ENCODE results near the gene USP19.

USP19 gene

DNA sequence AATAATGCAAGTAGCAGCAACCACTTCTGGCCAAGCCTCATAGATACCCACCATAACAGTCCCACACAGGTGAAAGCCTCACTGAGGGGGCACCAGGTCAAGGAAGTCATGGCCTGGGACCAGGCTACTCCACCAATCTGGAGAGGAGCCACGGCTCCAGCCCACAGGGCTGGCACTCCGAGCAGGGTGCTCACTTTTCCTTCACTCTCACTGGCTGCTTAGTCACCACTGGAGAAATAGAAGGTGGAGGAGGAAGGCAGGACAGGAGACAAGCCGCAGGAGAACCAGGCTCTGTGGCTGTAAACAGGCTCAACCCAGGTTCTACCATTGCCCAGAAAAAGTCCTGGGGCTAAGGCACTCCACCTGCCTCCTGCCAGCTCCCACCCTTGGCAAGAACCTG is 1.2 kb downstream of the USP19 start:
- TF ChIP-seq, protein P1, sequence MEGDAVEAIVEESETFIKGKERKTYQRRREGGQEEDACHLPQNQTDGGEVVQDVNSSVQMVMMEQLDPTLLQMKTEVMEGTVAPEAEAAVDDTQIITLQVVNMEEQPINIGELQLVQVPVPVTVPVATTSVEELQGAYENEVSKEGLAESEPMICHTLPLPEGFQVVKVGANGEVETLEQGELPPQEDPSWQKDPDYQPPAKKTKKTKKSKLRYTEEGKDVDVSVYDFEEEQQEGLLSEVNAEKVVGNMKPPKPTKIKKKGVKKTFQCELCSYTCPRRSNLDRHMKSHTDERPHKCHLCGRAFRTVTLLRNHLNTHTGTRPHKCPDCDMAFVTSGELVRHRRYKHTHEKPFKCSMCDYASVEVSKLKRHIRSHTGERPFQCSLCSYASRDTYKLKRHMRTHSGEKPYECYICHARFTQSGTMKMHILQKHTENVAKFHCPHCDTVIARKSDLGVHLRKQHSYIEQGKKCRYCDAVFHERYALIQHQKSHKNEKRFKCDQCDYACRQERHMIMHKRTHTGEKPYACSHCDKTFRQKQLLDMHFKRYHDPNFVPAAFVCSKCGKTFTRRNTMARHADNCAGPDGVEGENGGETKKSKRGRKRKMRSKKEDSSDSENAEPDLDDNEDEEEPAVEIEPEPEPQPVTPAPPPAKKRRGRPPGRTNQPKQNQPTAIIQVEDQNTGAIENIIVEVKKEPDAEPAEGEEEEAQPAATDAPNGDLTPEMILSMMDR (IDR thresholded peaks at IDR 0.05; ENCODE audit: low read depth, low read length, missing control alignments), result no peak
- peak overlapping the region; percentile 82 for H3K4me3 ChIP-seq (ENCODE audit: low read depth, low read length)
- no peak for DNase-seq (ENCODE audit: low read depth)

DNA sequence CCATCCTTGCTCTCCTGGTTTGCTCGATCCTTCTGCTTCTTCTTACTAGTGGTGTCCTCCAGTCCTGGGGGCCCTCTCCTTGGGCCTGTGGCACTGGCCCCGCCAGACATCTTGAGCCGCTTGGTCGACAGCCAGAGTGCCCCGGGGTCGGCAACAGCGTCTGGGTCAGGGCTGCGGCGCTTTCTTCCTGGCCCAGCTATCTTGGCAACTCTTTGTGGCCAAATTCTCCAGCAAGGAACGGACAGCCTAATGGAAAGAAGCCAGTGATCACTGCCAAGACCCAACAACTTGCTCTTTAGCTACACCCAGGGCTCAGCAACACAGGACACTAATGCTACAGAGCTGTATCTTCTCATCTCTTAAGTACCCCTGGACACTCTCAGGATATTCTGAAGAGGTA is 1.6 kb downstream of the USP19 start:
- no peak overlapping the region; the same call in 1 of the 2 replicates for H3K4me3 ChIP-seq (ENCODE audit: low read depth, low read length)
- TF ChIP-seq, protein P1 (IDR thresholded peaks at IDR 0.05; ENCODE audit: low read depth, low read length, missing control alignments), result no peak
- DNase-seq (ENCODE audit: low read depth), result no peak

DNA sequence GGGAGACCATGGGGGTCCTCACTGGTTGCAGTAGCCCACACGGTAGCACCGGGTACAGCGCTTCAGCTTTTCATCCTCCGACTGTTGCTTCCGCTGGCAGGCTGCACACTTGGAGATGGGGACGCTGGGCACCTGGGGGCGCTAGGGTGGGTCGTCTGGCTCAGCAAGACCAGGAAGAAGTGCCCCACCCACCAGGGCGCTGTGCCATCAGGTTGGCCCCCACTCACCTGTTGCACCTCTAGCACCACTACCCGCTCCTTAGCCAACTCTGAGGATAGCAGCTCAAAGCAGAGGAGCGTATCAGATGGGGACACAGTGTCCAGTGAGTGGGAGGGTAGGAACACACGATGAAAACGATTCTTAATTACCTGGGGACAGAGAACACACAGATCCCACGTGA is 8.4 kb downstream of the USP19 start:
- no peak overlapping the region for H3K4me3 ChIP-seq (ENCODE audit: low read depth, low read length)
- DNase-seq (ENCODE audit: low read depth), result no peak
- TF ChIP-seq, protein P1 (IDR thresholded peaks at IDR 0.05; ENCODE audit: low read depth, low read length, missing control alignments), result no peak

DNA sequence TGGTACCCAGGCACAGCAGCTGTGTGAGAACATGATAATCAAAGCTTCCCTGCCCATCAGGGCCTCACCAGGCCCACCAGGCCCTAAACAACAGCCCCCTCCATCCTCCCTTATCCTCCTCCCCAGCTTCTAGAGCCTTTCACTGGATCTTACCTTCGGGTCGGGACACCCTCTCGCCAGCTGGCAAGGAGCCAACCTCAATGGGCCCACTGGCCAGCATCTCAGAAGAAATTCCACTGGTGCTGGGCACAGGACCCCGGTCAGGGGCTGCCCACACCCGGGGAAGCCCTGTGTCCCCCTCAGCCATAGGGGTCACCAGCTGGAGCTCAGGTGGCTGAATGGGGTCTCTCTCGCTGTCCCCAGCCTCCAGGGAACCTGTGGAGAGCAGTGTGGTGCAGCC is 9.3 kb downstream of the USP19 start:
- TF ChIP-seq, protein P1 (IDR thresholded peaks at IDR 0.05; ENCODE audit: low read depth, low read length, missing control alignments), result no peak
- no peak for DNase-seq (ENCODE audit: low read depth)
- H3K4me3 ChIP-seq (ENCODE audit: low read depth, low read length), result no peak overlapping the region

DNA sequence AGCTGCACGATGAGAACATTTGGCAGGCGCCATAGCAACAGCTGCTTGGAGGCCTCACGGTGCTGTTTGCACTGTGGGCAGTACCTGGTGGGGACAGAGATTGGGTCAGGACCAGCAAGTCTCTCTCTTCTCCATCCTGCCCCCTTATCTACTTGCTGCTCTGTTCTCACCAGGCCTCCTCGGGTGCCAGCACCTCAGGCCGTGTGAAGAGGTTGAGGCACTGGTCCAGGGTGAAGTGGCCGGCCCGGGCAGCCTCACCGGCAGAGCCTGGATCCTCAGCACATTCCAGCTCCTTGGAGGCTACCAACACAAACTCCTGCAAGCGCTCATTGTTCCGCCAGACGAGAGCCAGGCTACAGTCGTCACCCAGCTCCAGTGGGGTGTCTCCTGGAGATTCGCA is 9.8 kb downstream of the USP19 start:
- no peak overlapping the region for H3K4me3 ChIP-seq (ENCODE audit: low read depth, low read length)
- no peak for DNase-seq (ENCODE audit: low read depth)
- TF ChIP-seq, protein P1 (IDR thresholded peaks at IDR 0.05; ENCODE audit: low read depth, low read length, missing control alignments), result no peak

DNA sequence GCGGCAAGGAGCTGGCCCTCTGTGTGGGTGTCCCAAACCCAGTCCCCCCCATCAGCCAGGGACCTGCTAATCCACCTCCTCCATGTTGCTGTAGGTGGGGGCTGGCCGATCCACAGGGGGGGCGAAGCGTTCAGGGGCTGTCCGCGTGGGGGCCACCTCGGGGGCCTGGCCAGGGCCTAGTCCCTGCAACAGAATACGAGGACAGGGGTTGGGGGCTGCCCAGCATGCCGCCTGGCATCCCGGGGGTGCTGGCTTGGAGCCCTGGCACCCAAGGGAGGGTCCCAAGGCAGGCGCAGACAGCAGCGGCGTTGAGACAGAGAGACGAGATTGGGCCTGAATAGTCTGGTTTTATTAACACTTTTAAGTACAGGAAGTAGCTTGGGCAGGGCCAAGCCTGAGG is 12.3 kb downstream of the USP19 start:
- H3K4me3 ChIP-seq (ENCODE audit: low read depth, low read length), result no peak overlapping the region
- TF ChIP-seq, protein P1 (IDR thresholded peaks at IDR 0.05; ENCODE audit: low read depth, low read length, missing control alignments), result no peak
- no peak for DNase-seq (ENCODE audit: low read depth)

DNA sequence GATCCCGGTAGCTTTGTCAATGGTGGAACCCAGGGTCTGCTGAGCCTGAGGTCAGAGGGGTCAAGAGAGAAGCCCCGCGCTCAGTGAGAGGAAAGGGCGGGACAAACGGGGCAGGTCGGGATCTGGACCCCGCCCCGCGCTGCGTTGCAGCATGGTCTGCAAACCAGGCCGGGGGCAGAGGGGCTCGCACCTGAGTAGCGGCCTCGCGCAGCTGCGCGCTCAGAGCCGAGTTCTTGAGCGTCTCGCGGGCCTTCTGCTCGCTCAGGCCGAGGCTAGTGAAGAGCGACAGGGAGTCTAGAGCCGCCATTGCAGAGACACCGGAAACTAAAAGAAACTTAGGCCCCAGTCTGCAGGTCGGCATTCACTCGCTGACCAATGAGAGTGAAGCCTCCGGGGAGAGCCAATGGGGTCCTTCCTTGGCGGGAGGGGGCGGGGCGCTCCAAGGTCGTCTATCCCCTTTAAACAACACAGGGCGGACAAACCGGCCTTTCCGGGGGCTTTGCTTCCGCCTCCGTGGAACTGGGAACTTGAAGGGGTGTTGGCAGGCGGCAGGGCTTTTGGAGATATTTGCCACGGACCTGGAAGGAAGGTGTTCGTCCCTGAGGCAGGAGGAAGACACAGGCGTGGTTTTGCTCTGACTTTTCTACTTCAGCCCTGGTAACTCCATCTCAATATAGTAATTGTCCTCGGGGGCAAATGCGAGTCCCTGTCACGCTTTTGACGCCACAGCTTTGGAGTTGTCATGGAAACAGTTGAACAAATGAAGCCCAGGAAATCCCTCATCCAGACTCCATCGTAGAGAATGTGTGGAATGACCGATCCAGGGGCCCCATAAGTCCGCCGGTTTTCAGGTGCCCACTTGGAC is 16.0 kb downstream of the USP19 start, which contains the start of gene QARS1:
Gene QARS1 (minus strand): TSS at position 331 of the 865 bp plus-strand sequence. CDS start 24 bp downstream, at position 307.
- peak; percentile 76 for DNase-seq (ENCODE audit: low read depth)
- TF ChIP-seq, protein P1 (IDR thresholded peaks at IDR 0.05; ENCODE audit: low read depth, low read length, missing control alignments), result no peak
- peak within 1 kb of the TSS; percentile 70 for H3K4me3 ChIP-seq (ENCODE audit: low read depth, low read length)
